ENCODE results near the gene SIN3B. TPM values are rescaled to one million over a fixed set of nuclear protein-coding genes. Genes with fewer than 3 reads are reported as not detected.

SIN3B gene
- polyA plus RNA-seq, 1 donor from 2014 or later: 31.2 TPM

DNA sequence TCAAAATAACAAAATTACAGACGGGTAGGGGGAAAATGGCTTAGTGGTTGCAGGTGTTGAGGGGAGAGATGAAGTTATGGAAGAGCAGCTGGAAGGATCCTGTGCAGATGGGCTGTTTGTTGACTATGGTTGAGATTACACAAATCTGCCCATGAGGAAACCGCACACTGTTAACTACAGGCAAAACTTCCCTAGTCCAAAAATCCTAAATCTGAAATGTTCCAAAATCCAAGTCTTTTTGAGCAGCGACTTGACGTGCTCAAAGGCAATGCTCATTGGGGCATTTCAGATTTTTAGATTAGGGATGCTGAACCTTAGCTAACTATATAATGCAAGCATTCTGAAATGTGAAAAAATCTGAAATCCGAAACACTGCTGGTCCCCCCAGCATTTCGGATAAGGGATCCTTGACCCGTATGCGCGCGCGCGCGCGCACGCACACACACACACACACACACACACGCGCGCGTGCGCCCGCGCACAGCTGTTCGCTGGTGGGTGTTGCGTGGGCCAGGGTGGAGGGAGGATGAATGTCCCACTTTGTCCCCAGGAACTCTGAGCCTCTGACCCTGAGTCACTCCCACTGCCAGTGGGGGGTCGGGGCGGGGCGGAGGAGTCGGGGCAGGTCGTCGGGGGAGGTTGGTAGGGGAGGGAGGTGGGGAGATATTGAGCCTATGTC lies 66.4 kb downstream of the SIN3B start:
- H3K9me3 ChIP-seq (ENCODE audit: low read length): no peaks in the 10 kb centered on the region
- H3K36me3 ChIP-seq (ENCODE audit: insufficient read depth, low read length): no peaks in the 10 kb centered on the region
- no peak overlapping the region for H3K27ac ChIP-seq (ENCODE audit: low read length)
- no peak overlapping the region for H3K4me3 ChIP-seq (ENCODE audit: low read length)
- TF ChIP-seq TAF1 (IDR thresholded peaks at IDR 0.05; ENCODE audit: low read depth) (no peak), MXI1 (conservative IDR thresholded peaks at IDR 0.05; ENCODE audit: poor library complexity, severe bottlenecking) (no peak), EP300 (conservative IDR thresholded peaks at IDR 0.05; ENCODE audit: poor library complexity, severe bottlenecking) (no peak), RAD21 (conservative IDR thresholded peaks at IDR 0.05) (no peak), EZH2 (IDR thresholded peaks at IDR 0.05; ENCODE audit: borderline replicate concordance, insufficient read depth, low read length, poor library complexity, severe bottlenecking) (no peak), SMC3 (conservative IDR thresholded peaks at IDR 0.05; ENCODE audit: poor library complexity) (no peak), POLR2AphosphoS5 (IDR thresholded peaks at IDR 0.05) (no peak)
- TF ChIP-seq, protein P1, sequence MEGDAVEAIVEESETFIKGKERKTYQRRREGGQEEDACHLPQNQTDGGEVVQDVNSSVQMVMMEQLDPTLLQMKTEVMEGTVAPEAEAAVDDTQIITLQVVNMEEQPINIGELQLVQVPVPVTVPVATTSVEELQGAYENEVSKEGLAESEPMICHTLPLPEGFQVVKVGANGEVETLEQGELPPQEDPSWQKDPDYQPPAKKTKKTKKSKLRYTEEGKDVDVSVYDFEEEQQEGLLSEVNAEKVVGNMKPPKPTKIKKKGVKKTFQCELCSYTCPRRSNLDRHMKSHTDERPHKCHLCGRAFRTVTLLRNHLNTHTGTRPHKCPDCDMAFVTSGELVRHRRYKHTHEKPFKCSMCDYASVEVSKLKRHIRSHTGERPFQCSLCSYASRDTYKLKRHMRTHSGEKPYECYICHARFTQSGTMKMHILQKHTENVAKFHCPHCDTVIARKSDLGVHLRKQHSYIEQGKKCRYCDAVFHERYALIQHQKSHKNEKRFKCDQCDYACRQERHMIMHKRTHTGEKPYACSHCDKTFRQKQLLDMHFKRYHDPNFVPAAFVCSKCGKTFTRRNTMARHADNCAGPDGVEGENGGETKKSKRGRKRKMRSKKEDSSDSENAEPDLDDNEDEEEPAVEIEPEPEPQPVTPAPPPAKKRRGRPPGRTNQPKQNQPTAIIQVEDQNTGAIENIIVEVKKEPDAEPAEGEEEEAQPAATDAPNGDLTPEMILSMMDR (IDR thresholded peaks at IDR 0.05; ENCODE audit: poor library complexity, severe bottlenecking): no peak
- TF ChIP-seq, protein P2, sequence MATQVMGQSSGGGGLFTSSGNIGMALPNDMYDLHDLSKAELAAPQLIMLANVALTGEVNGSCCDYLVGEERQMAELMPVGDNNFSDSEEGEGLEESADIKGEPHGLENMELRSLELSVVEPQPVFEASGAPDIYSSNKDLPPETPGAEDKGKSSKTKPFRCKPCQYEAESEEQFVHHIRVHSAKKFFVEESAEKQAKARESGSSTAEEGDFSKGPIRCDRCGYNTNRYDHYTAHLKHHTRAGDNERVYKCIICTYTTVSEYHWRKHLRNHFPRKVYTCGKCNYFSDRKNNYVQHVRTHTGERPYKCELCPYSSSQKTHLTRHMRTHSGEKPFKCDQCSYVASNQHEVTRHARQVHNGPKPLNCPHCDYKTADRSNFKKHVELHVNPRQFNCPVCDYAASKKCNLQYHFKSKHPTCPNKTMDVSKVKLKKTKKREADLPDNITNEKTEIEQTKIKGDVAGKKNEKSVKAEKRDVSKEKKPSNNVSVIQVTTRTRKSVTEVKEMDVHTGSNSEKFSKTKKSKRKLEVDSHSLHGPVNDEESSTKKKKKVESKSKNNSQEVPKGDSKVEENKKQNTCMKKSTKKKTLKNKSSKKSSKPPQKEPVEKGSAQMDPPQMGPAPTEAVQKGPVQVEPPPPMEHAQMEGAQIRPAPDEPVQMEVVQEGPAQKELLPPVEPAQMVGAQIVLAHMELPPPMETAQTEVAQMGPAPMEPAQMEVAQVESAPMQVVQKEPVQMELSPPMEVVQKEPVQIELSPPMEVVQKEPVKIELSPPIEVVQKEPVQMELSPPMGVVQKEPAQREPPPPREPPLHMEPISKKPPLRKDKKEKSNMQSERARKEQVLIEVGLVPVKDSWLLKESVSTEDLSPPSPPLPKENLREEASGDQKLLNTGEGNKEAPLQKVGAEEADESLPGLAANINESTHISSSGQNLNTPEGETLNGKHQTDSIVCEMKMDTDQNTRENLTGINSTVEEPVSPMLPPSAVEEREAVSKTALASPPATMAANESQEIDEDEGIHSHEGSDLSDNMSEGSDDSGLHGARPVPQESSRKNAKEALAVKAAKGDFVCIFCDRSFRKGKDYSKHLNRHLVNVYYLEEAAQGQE (IDR thresholded peaks at IDR 0.05; ENCODE audit: borderline replicate concordance): no peak
- H3K27me3 ChIP-seq (ENCODE audit: insufficient read depth, low read depth, low read length): peaks cover 4% of the 10 kb centered on the region
- H4K20me1 ChIP-seq (ENCODE audit: insufficient read depth): no peaks in the 10 kb centered on the region
- H3K9ac ChIP-seq (ENCODE audit: low read length): no peak overlapping the region
- no peaks in the 10 kb centered on the region for H3K79me2 ChIP-seq (replicated peaks; ENCODE audit: insufficient read depth, low read length)
- H3K9me2 ChIP-seq (ENCODE audit: insufficient read depth, low read length): no peaks in the 10 kb centered on the region
- no peaks in the 10 kb centered on the region for H3F3A ChIP-seq (ENCODE audit: insufficient read depth, low read length, poor library complexity, severe bottlenecking)
- no peak overlapping the region for H3K4me2 ChIP-seq (ENCODE audit: low read length)
- no peak overlapping the region for H2AFZ ChIP-seq (ENCODE audit: low read depth, low read length)

DNA sequence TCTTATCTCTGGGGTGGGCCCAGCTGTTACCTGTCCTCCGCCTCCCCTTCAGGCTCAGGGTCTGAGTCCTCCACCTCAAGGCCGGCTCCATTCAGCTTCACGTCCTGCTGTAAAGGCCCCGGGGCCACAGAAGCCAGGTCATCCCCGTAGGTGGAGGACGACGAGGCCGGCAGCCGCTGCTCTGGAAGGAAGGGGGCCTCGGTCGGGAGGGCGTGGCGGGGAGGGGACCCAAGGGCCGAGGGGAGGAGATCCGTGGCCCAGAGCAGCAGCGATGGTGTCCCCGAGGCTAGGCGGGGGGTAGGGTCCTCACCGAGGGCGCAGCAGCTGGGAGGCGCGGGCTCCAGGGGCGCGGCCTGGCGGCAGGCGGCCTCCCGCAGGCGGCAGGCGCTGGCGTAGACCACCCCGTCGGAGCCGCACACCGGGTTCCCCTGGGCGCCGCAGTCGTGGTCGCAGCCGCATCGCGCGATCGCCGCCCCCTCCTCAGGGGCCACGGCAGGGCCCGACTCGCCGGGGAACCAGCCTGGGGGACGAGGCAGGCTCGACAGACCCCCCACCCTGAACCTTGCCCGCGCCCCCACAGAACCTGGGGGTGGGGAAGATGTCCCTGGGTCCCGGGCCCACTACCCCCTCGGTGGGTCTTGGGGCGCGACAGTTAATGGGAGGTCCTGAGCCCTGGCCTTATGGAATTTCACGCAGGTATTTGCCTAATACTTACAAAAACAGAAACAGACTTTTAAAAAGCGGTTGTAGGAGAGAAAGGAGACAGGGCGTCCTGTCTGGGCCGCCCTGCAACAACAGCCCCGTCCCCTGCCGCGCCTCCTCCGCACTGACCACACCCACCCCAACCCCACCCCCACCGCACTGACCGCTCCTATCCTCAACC lies 67.2 kb downstream of the SIN3B start:
- H4K20me1 ChIP-seq (ENCODE audit: insufficient read depth): no peaks in the 10 kb centered on the region
- no peak overlapping the region for H3K27ac ChIP-seq (ENCODE audit: low read length)
- no peak overlapping the region for H3K9ac ChIP-seq (ENCODE audit: low read length)
- no peak overlapping the region for H3K4me3 ChIP-seq (ENCODE audit: low read length)
- no peaks in the 10 kb centered on the region for H3K36me3 ChIP-seq (ENCODE audit: insufficient read depth, low read length)
- TF ChIP-seq TAF1 (IDR thresholded peaks at IDR 0.05; ENCODE audit: low read depth) (no peak), MXI1 (conservative IDR thresholded peaks at IDR 0.05; ENCODE audit: poor library complexity, severe bottlenecking) (no peak), POLR2AphosphoS5 (IDR thresholded peaks at IDR 0.05) (no peak), EP300 (conservative IDR thresholded peaks at IDR 0.05; ENCODE audit: poor library complexity, severe bottlenecking) (no peak), EZH2 (IDR thresholded peaks at IDR 0.05; ENCODE audit: borderline replicate concordance, insufficient read depth, low read length, poor library complexity, severe bottlenecking) (no peak), RAD21 (conservative IDR thresholded peaks at IDR 0.05) (no peak), SMC3 (conservative IDR thresholded peaks at IDR 0.05; ENCODE audit: poor library complexity) (no peak)
- TF ChIP-seq, protein P2 (IDR thresholded peaks at IDR 0.05; ENCODE audit: borderline replicate concordance): no peak
- TF ChIP-seq, protein P1 (IDR thresholded peaks at IDR 0.05; ENCODE audit: poor library complexity, severe bottlenecking): no peak
- no peak overlapping the region for H3K4me2 ChIP-seq (ENCODE audit: low read length)
- H3K79me2 ChIP-seq (replicated peaks; ENCODE audit: insufficient read depth, low read length): no peaks in the 10 kb centered on the region
- H3K9me3 ChIP-seq (ENCODE audit: low read length): no peaks in the 10 kb centered on the region
- no peak overlapping the region for H2AFZ ChIP-seq (ENCODE audit: low read depth, low read length)
- H3K27me3 ChIP-seq (ENCODE audit: insufficient read depth, low read depth, low read length): peaks cover 4% of the 10 kb centered on the region
- no peaks in the 10 kb centered on the region for H3F3A ChIP-seq (ENCODE audit: insufficient read depth, low read length, poor library complexity, severe bottlenecking)
- H3K9me2 ChIP-seq (ENCODE audit: insufficient read depth, low read length): no peaks in the 10 kb centered on the region
